Endodermal cell (in vitro differentiated cells): Measurements from ENCODE around the gene STX17. TPM values are rescaled to one million over a fixed set of nuclear protein-coding genes. Genes with fewer than 3 reads are reported as not detected.
A peak's percentile ranks its signal among the peaks of the same experiment; 100 is the strongest.

ENCODE experiments used
- DNase-seq: peaks from one replicate; pipeline ENCODE4 v3.0.0-alpha.2; 2017
- H3K27ac ChIP-seq: 2 replicates; pipeline ENCODE4 v1.5.1; 2013; ENCODE audit warnings: mild to moderate bottlenecking, low read depth, low read length, moderate library complexity
- H3K27me3 ChIP-seq: 2 replicates; pipeline ENCODE4 v1.6.1; 2013; ENCODE audit warnings: mild to moderate bottlenecking, low read length, moderate library complexity; ENCODE audit not compliant: insufficient read depth, control insufficient read depth, poor library complexity, severe bottlenecking
- H3K36me3 ChIP-seq: 2 replicates; pipeline ENCODE4 v1.7.0; 2013; ENCODE audit warnings: mild to moderate bottlenecking, low read length, moderate library complexity; ENCODE audit not compliant: control insufficient read depth, insufficient read depth
- H3K4me1 ChIP-seq: one replicate; pipeline ENCODE4 v1.7.0; 2013; ENCODE audit warnings: low read length; ENCODE audit not compliant: control insufficient read depth, insufficient read depth
- H3K4me3 ChIP-seq: 2 replicates; pipeline ENCODE4 v1.5.1; 2013; ENCODE audit warnings: mild to moderate bottlenecking, low read length, moderate library complexity
- H3K9ac ChIP-seq: 2 replicates; pipeline ENCODE4 v1.6.1; 2013; ENCODE audit warnings: mild to moderate bottlenecking, low read length, moderate library complexity; ENCODE audit not compliant: poor library complexity, severe bottlenecking; ENCODE audit errors: extremely low read depth
- H3K9me3 ChIP-seq: 2 replicates; pipeline ENCODE4 v1.6.1; 2013; ENCODE audit warnings: mild to moderate bottlenecking, low read length, moderate library complexity; ENCODE audit not compliant: control insufficient read depth
- H3K27ac Mint-ChIP-seq: 2 replicates; pipeline ENCODE4 v1.8.0; 2020; ENCODE audit warnings: mixed read lengths
- H3K27me3 Mint-ChIP-seq: 2 replicates; pipeline ENCODE4 v1.8.0; 2021; ENCODE audit warnings: mild to moderate bottlenecking, mixed read lengths; ENCODE audit not compliant: insufficient read depth
- H3K36me3 Mint-ChIP-seq: 2 replicates; pipeline ENCODE4 v1.8.0; 2020; ENCODE audit warnings: low read depth, mixed read lengths
- H3K4me1 Mint-ChIP-seq: 2 replicates; pipeline ENCODE4 v1.8.0; 2020; ENCODE audit warnings: mixed read lengths
- H3K4me3 Mint-ChIP-seq: 2 replicates; pipeline ENCODE4 v1.8.0; 2020; ENCODE audit warnings: mild to moderate bottlenecking, moderate library complexity, mixed read lengths
- H3K9me3 Mint-ChIP-seq: 2 replicates; pipeline ENCODE4 v1.8.0; 2020; ENCODE audit warnings: mild to moderate bottlenecking, mixed read lengths
- CTCF ChIP-seq: fragments of 200-600 bp; sonication (generic); conservative IDR thresholded peaks from 2 replicates; pipeline ENCODE4 v1.5.0; 2021; ENCODE audit warnings: antibody characterized with exemption, mild to moderate bottlenecking
- WGBS, 2 experiments: methylation state at CpG; one replicate each; pipeline versions ENCODE4 v1.1.5 to v1.1.7; 2013; ENCODE audit warnings: missing lambda C conversion rate in 2 of 2, mixed read lengths in 1 of 2; ENCODE audit not compliant: insufficient coverage in 1 of 2, insufficient read length in 1 of 2; 5-methylcytosine and 5-hydroxymethylcytosine counted together
- total RNA-seq, 2 donors: library from RNA; stranded (reverse); fragmentation: NEBNext Ultra II Directional in 1 of 2; extraction: Animal tissue kit (Norgen Biotek cat#: 25700) in 1 of 2; gene quantifications; 2 replicates in 1 of 2; 3 replicates in 1 of 2; pipeline ENCODE4 v1.2.1, GENCODE V29; 2021

STX17 gene
- total RNA-seq, 2 donors from 2014 or later, result 31.6 to 47.4 TPM

- Histone ChIP-seq H3K4me1 (peaks cover 28% of the 10 kb centered on the region), H3K27me3 (no peaks in the 10 kb centered on the region), H3K36me3 (peaks cover 24% of the 10 kb centered on the region), H3K9ac (peak overlapping the region; percentile 58), H3K4me3 (peak overlapping the region; percentile 61), H3K27ac (no peak overlapping the region), H3K9me3 (no peaks in the 10 kb centered on the region)
- Mint-ChIP-seq H3K9me3 (no peaks in the 10 kb centered on the region), H3K4me1 (peaks cover 43% of the 10 kb centered on the region), H3K36me3 (peaks cover 19% of the 10 kb centered on the region), H3K27ac (peak overlapping the region; percentile 80), H3K27me3 (no peaks in the 10 kb centered on the region), H3K4me3 (no peak overlapping the region)
- 54 to 75% methylated on average over 2 of the region's 2 CpGs for WGBS, 2 experiments
- peak; percentile 63 for DNase-seq
- TF ChIP-seq CTCF, result no peak
Observed at GRCh38 chr9:99966001-99966400, 59.5 kb downstream of the STX17 start.

GRCh38 chr9:99966716-99967115 is 60.3 kb downstream of the STX17 start:
- Mint-ChIP-seq H3K9me3 (no peaks in the 10 kb centered on the region), H3K27me3 (no peaks in the 10 kb centered on the region), H3K27ac (peak overlapping the region; percentile 81), H3K36me3 (peaks cover 19% of the 10 kb centered on the region), H3K4me1 (peaks cover 37% of the 10 kb centered on the region), H3K4me3 (no peak overlapping the region)
- Histone ChIP-seq H3K27me3 (no peaks in the 10 kb centered on the region), H3K36me3 (peaks cover 24% of the 10 kb centered on the region), H3K27ac (peak overlapping the region; percentile 42), H3K9me3 (no peaks in the 10 kb centered on the region), H3K9ac (peak overlapping the region; percentile 58), H3K4me1 (peaks cover 28% of the 10 kb centered on the region), H3K4me3 (peak overlapping the region; percentile 61)
- DNase-seq, result peak; percentile 65
- TF ChIP-seq CTCF, result no peak
- 32% methylated on average over 2 of the region's 2 CpGs; no CpG with 5 or more reads in 1 of the 2 experiments for WGBS, 2 experiments

- no peak for TF ChIP-seq CTCF
- Histone ChIP-seq H3K4me1 (peaks cover 28% of the 10 kb centered on the region), H3K9me3 (no peaks in the 10 kb centered on the region), H3K27me3 (no peaks in the 10 kb centered on the region), H3K27ac (peak overlapping the region; percentile 30), H3K36me3 (peaks cover 18% of the 10 kb centered on the region), H3K4me3 (peak overlapping the region; percentile 16), H3K9ac (peak overlapping the region; percentile 22)
- H3K27ac Mint-ChIP-seq, result peak overlapping the region; percentile 81
- peak; percentile 84 for DNase-seq
- peaks cover 19% of the 10 kb centered on the region for H3K36me3 Mint-ChIP-seq
- 19 to 33% methylated on average over 1 to 2 of the region's 2 CpGs for WGBS, 2 experiments
- no peaks in the 10 kb centered on the region for H3K27me3 Mint-ChIP-seq
- H3K4me3 Mint-ChIP-seq, result no peak overlapping the region
- H3K4me1 Mint-ChIP-seq, result peaks cover 38% of the 10 kb centered on the region
- no peaks in the 10 kb centered on the region for H3K9me3 Mint-ChIP-seq
Observed at GRCh38 chr9:99967457-99967856, 61.0 kb downstream of the STX17 start.
